Femur (tissue), 1 donor: ENCODE data around the gene SORCS3.
A peak's percentile ranks its signal among the peaks of the same experiment; 100 is the strongest.

Experiments
- DNase-seq: peaks from one replicate; pipeline ENCODE4 v3.0.0-alpha.2; 2017

SORCS3 gene

DNA sequence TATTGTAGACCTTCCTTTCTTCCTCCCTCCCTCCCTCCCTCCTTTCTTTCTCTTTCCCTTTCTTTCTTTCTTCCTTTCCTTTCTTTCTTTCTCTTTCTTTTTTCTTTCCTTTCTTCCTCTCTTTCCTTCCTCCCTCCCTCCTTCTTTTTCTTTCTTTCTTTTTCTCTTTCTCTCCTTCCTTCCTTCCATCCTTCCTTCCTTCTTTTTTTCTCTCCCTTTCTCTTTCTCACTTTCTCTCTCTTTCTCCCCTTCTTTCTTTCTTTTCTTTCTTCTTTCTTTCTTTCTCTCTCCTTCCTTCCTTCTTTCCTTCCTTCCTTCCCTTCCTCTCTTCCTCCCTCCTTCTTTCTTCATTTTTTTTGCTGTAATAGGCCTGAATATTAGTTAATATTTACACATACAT is 638.0 kb downstream of the SORCS3 start:
- no peak for DNase-seq

DNA sequence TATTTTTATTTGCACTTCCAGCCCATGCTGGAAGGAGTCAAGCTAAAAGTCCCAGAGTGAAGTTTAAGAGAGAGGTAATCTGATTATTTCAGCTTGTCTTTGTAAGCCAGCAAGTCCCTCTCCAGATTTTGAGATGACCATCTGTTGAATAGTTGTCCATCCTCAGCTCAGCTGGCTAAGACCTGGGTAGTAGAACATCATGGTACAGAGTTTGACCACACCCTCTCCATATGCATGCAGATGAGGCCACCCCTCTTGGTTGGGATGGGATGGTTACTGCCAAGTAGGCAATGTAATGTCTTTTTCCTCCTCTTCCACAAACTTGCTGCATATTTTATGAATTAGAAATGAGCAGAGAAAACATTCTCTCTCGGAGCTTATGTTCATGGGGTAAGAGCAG is 639.8 kb downstream of the SORCS3 start:
- no peak for DNase-seq

DNA sequence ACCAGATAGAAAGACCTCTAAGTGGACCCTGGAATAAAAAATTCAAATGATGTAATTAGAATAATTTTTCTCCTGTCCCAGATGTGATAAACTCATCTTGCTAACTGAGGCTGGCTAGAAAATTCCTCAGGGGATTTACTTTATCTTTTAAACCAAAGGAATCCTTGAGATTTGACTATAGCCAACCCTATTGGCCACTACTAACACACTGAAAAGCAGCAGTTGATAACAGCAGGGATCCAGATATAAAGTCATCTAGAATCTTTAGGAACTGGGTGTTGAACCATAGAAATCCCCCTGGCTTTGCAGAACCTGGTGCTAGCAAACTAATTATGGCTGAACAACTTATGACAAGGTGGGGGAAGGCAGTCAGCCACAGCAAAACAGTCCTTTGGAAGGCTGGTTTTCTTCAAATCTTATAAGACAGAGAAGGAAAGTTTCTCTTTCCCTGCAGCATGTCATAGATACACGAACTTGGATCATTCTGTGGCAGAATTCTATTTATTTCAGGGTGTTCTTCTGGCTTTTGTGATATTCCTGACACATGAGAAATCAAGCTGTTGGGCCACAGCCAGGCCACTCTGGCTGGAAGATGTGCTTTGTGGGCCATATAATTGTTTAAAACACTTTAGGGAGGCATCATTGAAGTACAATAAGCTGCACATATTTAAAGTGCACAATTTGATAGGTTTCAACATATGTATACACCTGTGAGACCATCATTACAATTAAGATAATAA is 643.6 kb downstream of the SORCS3 start:
- DNase-seq = no peak

DNA sequence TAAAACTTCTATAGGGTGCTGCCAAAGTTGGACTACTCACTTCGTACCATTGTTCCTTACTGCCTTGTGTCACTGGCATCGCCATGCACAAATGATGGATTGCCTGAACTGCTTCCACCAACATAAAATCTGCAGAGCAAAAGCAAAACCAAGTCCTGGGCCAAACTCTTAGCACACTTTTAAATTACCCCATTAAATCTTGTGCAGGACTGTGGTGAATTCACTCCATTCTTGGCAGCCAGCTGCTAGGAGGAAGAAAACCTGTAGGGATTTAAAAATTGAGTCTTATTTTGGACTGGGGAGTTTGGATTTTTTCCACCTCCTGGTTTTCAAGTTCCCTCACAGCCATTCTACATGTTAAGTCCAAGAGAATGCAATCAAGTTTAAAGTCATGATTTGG is 646.9 kb downstream of the SORCS3 start:
- DNase-seq = peak; percentile 22

DNA sequence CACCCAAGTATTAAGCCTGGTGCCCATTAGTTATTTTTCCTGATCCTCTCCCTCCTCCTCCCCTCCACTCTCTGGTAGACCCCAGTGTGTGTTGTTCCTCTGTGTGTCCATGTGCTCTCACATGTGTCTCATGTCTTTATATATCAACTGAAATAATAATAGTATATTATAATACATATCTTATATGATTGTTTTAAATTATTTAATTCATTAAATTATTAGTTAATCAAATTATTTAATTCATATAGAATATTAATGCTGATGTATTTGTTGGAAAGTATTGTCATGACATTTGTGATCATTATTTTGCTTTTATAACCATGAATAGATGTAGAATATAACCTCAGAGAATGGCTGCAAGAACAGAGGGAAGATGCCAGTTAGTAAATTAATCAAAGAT is 647.5 kb downstream of the SORCS3 start:
- no peak for DNase-seq

DNA sequence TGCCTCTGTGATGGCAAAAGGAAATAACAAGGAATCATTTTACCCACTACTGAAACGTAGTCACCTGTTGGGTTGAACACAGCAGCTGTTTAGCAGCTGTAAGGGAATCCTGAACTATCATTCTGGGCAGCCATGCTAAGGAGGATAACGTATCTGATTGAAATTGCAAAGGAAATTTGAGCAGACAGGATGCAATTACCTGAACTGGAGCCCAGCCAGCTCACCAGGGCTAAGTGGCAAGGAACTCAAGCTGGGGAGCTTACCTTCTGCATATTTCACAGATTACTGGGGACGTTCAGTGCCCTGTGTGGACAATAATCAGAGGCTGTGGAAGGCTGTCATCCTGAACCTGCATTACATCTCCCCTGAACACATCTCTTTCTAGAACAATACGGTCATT is 650.5 kb downstream of the SORCS3 start:
- DNase-seq = no peak

DNA sequence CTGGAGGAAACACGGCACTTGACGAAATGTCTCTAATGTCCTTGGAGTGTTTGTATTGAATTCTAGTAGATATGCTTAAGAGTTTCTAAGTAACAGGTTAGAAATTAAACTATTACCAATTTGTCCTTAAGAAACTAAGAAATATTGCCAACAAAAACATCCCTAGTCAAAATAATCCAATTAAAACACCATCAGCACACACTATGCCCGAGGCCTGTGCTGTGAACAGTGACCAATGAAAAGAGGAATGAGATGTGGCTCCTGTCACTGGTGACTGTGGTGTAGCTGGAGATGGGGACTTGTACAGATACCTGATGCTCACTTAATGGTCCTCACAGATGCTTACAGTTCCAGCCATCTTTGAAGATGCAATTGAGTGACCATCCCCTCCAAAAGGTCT is 651.1 kb downstream of the SORCS3 start:
- DNase-seq = no peak
